GM10266 (cell line): ENCODE data around the gene MTPN.

Experiments used
- DNase-seq: peaks from one replicate; pipeline ENCODE4 v3.0.0; 2012; ENCODE audit errors: extremely low spot score
- TF ChIP-seq, protein P1 (sequence below): IDR thresholded peaks from 2 replicates; pipeline ENCODE4 v1.5.1; 2012; ENCODE audit warnings: mild to moderate bottlenecking, low read depth; ENCODE audit not compliant: control insufficient read depth, insufficient read depth; ENCODE audit errors: missing control alignments

The MTPN gene

GRCh38 chr7:136000288-136000913 is 23.2 kb upstream of the MTPN start:
- TF ChIP-seq, protein P1, sequence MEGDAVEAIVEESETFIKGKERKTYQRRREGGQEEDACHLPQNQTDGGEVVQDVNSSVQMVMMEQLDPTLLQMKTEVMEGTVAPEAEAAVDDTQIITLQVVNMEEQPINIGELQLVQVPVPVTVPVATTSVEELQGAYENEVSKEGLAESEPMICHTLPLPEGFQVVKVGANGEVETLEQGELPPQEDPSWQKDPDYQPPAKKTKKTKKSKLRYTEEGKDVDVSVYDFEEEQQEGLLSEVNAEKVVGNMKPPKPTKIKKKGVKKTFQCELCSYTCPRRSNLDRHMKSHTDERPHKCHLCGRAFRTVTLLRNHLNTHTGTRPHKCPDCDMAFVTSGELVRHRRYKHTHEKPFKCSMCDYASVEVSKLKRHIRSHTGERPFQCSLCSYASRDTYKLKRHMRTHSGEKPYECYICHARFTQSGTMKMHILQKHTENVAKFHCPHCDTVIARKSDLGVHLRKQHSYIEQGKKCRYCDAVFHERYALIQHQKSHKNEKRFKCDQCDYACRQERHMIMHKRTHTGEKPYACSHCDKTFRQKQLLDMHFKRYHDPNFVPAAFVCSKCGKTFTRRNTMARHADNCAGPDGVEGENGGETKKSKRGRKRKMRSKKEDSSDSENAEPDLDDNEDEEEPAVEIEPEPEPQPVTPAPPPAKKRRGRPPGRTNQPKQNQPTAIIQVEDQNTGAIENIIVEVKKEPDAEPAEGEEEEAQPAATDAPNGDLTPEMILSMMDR: no peak
- no peak for DNase-seq

DNA sequence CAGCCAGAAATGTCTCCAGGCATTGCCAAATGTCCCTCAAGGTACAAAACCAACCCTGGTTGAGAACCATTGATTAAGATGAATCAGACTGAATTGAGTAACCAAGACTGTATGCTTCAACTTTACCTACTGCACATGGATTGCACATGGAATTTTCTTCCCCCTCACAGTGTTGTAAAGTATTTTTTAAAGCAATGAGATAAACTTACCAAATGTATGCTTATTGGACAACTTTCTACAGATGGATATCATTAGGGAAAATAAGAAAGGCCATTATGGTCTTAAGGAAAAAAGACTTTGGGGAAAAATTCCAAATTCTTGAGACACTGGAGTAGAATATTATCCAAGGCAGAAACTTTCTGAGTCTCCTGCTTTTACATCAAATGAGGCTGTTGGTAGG is 20.9 kb upstream of the MTPN start:
- TF ChIP-seq, protein P1: no peak

GRCh38 chr7:135995748-135996147 is 18.6 kb upstream of the MTPN start:
- TF ChIP-seq, protein P1: no peak
- no peak for DNase-seq

More for the DNA sequence above, 20.9 kb upstream of the MTPN start:
- no peak for DNase-seq

DNA sequence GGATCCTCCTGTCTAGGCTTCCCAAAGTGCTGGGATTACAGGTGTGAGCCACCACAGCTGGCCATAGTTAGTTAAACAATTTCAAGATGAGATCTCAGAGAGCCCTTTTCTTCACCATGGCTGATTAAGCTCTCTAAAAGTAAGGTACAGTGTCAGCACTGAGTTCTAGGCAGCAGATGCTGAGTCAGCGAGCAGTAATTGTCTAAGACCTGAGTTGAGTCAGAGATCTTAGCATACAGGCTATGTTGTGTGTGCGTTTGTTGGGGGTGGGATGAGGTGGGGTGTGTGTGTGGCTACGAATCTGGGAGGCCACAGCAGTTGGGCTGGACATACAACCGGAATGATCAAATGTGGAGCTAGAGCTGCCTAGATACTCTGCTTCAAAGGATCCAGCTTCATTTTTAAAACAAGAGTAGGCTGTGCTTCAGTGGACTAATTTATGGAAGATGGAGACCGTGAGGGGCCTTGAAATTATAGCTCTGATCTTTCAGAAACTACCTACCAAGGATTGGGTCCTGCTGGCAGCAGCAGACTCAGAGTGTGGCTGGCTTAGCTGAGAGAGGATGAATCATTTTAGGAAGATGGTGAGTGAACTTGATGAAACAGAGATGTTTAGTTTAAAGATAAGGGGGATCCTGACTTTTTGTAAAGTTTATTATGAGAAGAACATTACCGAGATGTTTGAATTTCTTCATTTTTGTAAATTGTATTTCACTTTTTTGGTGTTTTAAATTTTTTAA is 17.5 kb upstream of the MTPN start:
- TF ChIP-seq, protein P1: no peak
- DNase-seq: no peak

DNA sequence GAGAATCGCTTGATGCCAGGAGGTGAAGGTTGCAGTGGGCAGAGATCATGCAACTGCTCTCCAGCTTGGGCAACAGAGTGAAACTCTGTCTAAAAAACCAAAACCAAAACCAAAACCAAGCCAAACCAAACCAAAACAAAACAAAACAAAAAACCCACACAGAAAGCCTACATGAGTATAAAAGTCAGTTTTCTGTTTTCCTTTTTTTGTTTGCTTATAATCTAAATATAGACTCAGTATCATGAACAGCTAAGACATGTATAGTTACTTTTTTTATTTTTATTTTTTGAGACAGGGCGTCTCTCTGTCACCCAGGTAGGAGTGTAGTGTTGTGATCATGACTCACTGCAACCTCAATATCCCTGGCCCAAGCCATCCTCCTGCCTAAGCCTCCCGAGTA is 16.8 kb upstream of the MTPN start:
- TF ChIP-seq, protein P1: no peak
- DNase-seq: no peak

GRCh38 chr7:135991906-135992305 is 14.7 kb upstream of the MTPN start:
- no peak for DNase-seq
- TF ChIP-seq, protein P1: no peak

GRCh38 chr7:135991322-135991721 is 14.2 kb upstream of the MTPN start:
- TF ChIP-seq, protein P1: no peak
- no peak for DNase-seq
